Ishikawa (cell line): ENCODE measurements around the gene CDC42BPB.

Source experiments
- CEBPB ChIP-seq: IDR thresholded peaks from 2 replicates; pipeline ENCODE4 v1.6.1; 2012
- CREB1 ChIP-seq: IDR thresholded peaks from 2 replicates; pipeline ENCODE4 v1.6.1; 2012; ENCODE audit warnings: low read depth
- EGR1 ChIP-seq: IDR thresholded peaks from 2 replicates; pipeline ENCODE4 v1.6.1; 2012
- EP300 ChIP-seq: IDR thresholded peaks from 2 replicates; pipeline ENCODE4 v1.6.1; 2012; ENCODE audit warnings: borderline replicate concordance
- FOXM1 ChIP-seq: IDR thresholded peaks from 2 replicates; pipeline ENCODE4 v1.6.1; 2012; ENCODE audit warnings: low read depth, borderline replicate concordance
- NFIC ChIP-seq: IDR thresholded peaks from 2 replicates; pipeline ENCODE4 v1.6.1; 2012
- RAD21 ChIP-seq: IDR thresholded peaks from 2 replicates; pipeline ENCODE4 v1.6.1; 2012; ENCODE audit warnings: low read depth
- REST ChIP-seq: IDR thresholded peaks from 2 replicates; pipeline ENCODE4 v1.6.1; 2012; ENCODE audit warnings: low read depth, mild to moderate bottlenecking
- TAF1 ChIP-seq: IDR thresholded peaks from 2 replicates; pipeline ENCODE4 v1.6.1; 2012; ENCODE audit warnings: low read depth, mild to moderate bottlenecking
- TCF12 ChIP-seq: IDR thresholded peaks from 2 replicates; pipeline ENCODE4 v1.6.1; 2012; ENCODE audit warnings: low read depth
- TEAD4 ChIP-seq: IDR thresholded peaks from 2 replicates; pipeline ENCODE4 v1.6.1; 2012
- USF1 ChIP-seq: IDR thresholded peaks from 2 replicates; pipeline ENCODE4 v1.6.1; 2012
- YY1 ChIP-seq: IDR thresholded peaks from 2 replicates; pipeline ENCODE4 v1.6.1; 2012; ENCODE audit warnings: low read depth
- ZBTB7A ChIP-seq: IDR thresholded peaks from 2 replicates; pipeline ENCODE4 v1.6.1; 2012; ENCODE audit warnings: low read depth
- TF ChIP-seq, protein P1 (sequence below): IDR thresholded peaks from 2 replicates; pipeline ENCODE4 v1.6.1; 2012

The CDC42BPB gene

GRCh38 chr14:102923201-102923924, 134.0 kb downstream of the CDC42BPB start:
- no peak for TF ChIP-seq USF1
- TF ChIP-seq EGR1 = no peak
- TF ChIP-seq TAF1 = no peak
- TF ChIP-seq CREB1 = no peak
- TF ChIP-seq CEBPB = no peak
- TF ChIP-seq EP300 = no peak
- TF ChIP-seq YY1 = no peak
- no peak for TF ChIP-seq TCF12
- no peak for TF ChIP-seq ZBTB7A

DNA sequence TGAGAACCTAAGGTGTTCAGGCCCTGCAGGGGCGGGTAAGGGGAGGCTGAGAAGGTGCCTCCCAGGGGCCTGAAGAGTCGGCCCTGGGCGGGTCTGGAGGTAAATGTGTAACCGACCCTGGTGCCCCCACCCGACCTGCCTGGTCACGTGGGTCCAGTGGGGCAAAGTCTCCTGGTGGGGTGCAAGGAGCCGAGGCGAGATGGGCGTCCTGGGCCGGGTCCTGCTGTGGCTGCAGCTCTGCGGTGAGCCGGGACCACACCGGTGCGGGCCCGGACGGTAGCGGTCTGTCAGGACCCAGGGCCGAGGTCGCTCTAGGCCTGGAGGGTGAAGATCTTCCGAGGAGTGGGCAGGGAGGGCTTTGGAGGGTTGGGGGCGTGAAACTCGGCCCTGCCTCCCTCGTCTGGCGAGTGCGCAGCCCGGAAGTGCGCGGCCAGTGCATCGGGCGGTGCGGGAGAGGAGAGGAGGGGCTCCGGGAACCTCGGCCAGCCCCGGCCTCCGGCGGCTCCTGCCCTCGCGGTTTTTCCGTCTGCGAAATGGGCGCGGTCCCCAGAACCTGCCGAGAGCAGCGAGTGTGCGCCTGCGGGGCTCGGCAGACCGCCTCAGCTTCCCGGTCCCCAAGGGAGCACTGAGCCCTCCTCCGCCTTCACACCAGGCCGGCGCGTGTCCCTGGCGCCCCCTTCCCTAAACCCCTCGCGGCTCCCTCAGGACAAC, 134.7 kb downstream of the CDC42BPB start, which contains the start of gene AMN:
AMN (plus strand) TSS at position 174 of the 711 bp plus-strand sequence; CDS start at position 200, 26 bp downstream.
- no peak for TF ChIP-seq FOXM1
- no peak for TF ChIP-seq NFIC
- no peak for TF ChIP-seq YY1
- TF ChIP-seq, protein P1, sequence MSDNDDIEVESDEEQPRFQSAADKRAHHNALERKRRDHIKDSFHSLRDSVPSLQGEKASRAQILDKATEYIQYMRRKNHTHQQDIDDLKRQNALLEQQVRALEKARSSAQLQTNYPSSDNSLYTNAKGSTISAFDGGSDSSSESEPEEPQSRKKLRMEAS = no peak
- no peak for TF ChIP-seq TAF1
- TF ChIP-seq USF1 = no peak
- no peak for TF ChIP-seq RAD21
- no peak for TF ChIP-seq REST
- TF ChIP-seq CREB1 = no peak
- no peak for TF ChIP-seq EGR1

- TF ChIP-seq EP300 (no peak), USF1 (no peak), REST (no peak), YY1 (no peak), NFIC (no peak), FOXM1 (no peak), TAF1 (no peak), TCF12 (no peak), CEBPB (no peak), CREB1 (no peak), RAD21 (no peak), TEAD4 (no peak), EGR1 (no peak), ZBTB7A (no peak)
- TF ChIP-seq, protein P1 = no peak
Observed at GRCh38 chr14:102920998-102921304, 136.4 kb downstream of the CDC42BPB start.

- TF ChIP-seq RAD21 = no peak
- no peak for TF ChIP-seq ZBTB7A
- no peak for TF ChIP-seq REST
- TF ChIP-seq, protein P1 = no peak
- no peak for TF ChIP-seq YY1
- TF ChIP-seq TEAD4 = no peak
- no peak for TF ChIP-seq TAF1
- no peak for TF ChIP-seq EP300
- no peak for TF ChIP-seq FOXM1
- no peak for TF ChIP-seq CEBPB
- TF ChIP-seq EGR1 = no peak
- TF ChIP-seq TCF12 = no peak
- TF ChIP-seq NFIC = no peak
- TF ChIP-seq CREB1 = no peak
- TF ChIP-seq USF1 = no peak
Observed at GRCh38 chr14:102920273-102920997, 136.9 kb downstream of the CDC42BPB start.
